ENCODE results near the gene ZBP1.

Gene ZBP1

GRCh38 chr20:57615445-57615811 is 4.8 kb downstream of the ZBP1 start:
- H3K9ac ChIP-seq (ENCODE audit: low read length), result no peak overlapping the region
- H3K9me3 ChIP-seq (ENCODE audit: control insufficient read depth, insufficient read depth, low read depth, low read length), result no peaks in the 10 kb centered on the region
- H3K4me1 ChIP-seq (ENCODE audit: control insufficient read depth, insufficient read depth, low read length), result no peaks in the 10 kb centered on the region
- H3K36me3 ChIP-seq (ENCODE audit: control insufficient read depth, insufficient read depth, low read length), result no peaks in the 10 kb centered on the region
- no peak overlapping the region for H3K27ac ChIP-seq (ENCODE audit: low read depth, low read length)
- H3K27me3 ChIP-seq (ENCODE audit: control insufficient read depth, insufficient read depth, low read length), result no peaks in the 10 kb centered on the region; the same call in 1 of the 2 replicates
- no peak overlapping the region for H3K4me3 ChIP-seq (ENCODE audit: low read depth, low read length)

- Histone ChIP-seq H3K27ac (ENCODE audit: low read depth, low read length) (no peak overlapping the region), H3K4me1 (ENCODE audit: control insufficient read depth, insufficient read depth, low read length) (no peaks in the 10 kb centered on the region), H3K27me3 (ENCODE audit: control insufficient read depth, insufficient read depth, low read length) (no peaks in the 10 kb centered on the region; the same call in 1 of the 2 replicates), H3K9me3 (ENCODE audit: control insufficient read depth, insufficient read depth, low read depth, low read length) (no peaks in the 10 kb centered on the region), H3K4me3 (ENCODE audit: low read depth, low read length) (no peak overlapping the region), H3K9ac (ENCODE audit: low read length) (no peak overlapping the region), H3K36me3 (ENCODE audit: control insufficient read depth, insufficient read depth, low read length) (no peaks in the 10 kb centered on the region)
Observed at GRCh38 chr20:57614490-57615444, 5.5 kb downstream of the ZBP1 start.

GRCh38 chr20:57613481-57613921 is 6.7 kb downstream of the ZBP1 start:
- Histone ChIP-seq H3K9me3 (ENCODE audit: control insufficient read depth, insufficient read depth, low read depth, low read length) (no peaks in the 10 kb centered on the region), H3K4me1 (ENCODE audit: control insufficient read depth, insufficient read depth, low read length) (no peaks in the 10 kb centered on the region), H3K36me3 (ENCODE audit: control insufficient read depth, insufficient read depth, low read length) (no peaks in the 10 kb centered on the region), H3K27ac (ENCODE audit: low read depth, low read length) (no peak overlapping the region), H3K27me3 (ENCODE audit: control insufficient read depth, insufficient read depth, low read length) (no peaks in the 10 kb centered on the region), H3K9ac (ENCODE audit: low read length) (no peak overlapping the region), H3K4me3 (ENCODE audit: low read depth, low read length) (no peak overlapping the region)

- Histone ChIP-seq H3K36me3 (ENCODE audit: control insufficient read depth, insufficient read depth, low read length) (no peaks in the 10 kb centered on the region), H3K27ac (ENCODE audit: low read depth, low read length) (no peak overlapping the region), H3K4me3 (ENCODE audit: low read depth, low read length) (no peak overlapping the region), H3K27me3 (ENCODE audit: control insufficient read depth, insufficient read depth, low read length) (no peaks in the 10 kb centered on the region), H3K4me1 (ENCODE audit: control insufficient read depth, insufficient read depth, low read length) (no peaks in the 10 kb centered on the region), H3K9ac (ENCODE audit: low read length) (no peak overlapping the region), H3K9me3 (ENCODE audit: control insufficient read depth, insufficient read depth, low read depth, low read length) (no peaks in the 10 kb centered on the region)
Observed at GRCh38 chr20:57612916-57613315, 7.3 kb downstream of the ZBP1 start.

GRCh38 chr20:57612436-57612835 is 7.8 kb downstream of the ZBP1 start:
- no peaks in the 10 kb centered on the region for H3K27me3 ChIP-seq (ENCODE audit: control insufficient read depth, insufficient read depth, low read length)

GRCh38 chr20:57611586-57612311 is 8.5 kb downstream of the ZBP1 start:
- Histone ChIP-seq H3K9ac (ENCODE audit: low read length) (no peak overlapping the region), H3K4me1 (ENCODE audit: control insufficient read depth, insufficient read depth, low read length) (no peaks in the 10 kb centered on the region), H3K27me3 (ENCODE audit: control insufficient read depth, insufficient read depth, low read length) (no peaks in the 10 kb centered on the region), H3K4me3 (ENCODE audit: low read depth, low read length) (no peak overlapping the region), H3K36me3 (ENCODE audit: control insufficient read depth, insufficient read depth, low read length) (no peaks in the 10 kb centered on the region), H3K9me3 (ENCODE audit: control insufficient read depth, insufficient read depth, low read depth, low read length) (no peaks in the 10 kb centered on the region), H3K27ac (ENCODE audit: low read depth, low read length) (no peak overlapping the region)

More at GRCh38 chr20:57612436-57612835, 7.8 kb downstream of the ZBP1 start:
- H3K27ac ChIP-seq (ENCODE audit: low read depth, low read length), result no peak overlapping the region
- H3K4me3 ChIP-seq (ENCODE audit: low read depth, low read length), result no peak overlapping the region
- no peaks in the 10 kb centered on the region for H3K9me3 ChIP-seq (ENCODE audit: control insufficient read depth, insufficient read depth, low read depth, low read length)
- no peaks in the 10 kb centered on the region for H3K4me1 ChIP-seq (ENCODE audit: control insufficient read depth, insufficient read depth, low read length)
- no peak overlapping the region for H3K9ac ChIP-seq (ENCODE audit: low read length)
- no peaks in the 10 kb centered on the region for H3K36me3 ChIP-seq (ENCODE audit: control insufficient read depth, insufficient read depth, low read length)

GRCh38 chr20:57610261-57610952 is 9.8 kb downstream of the ZBP1 start:
- Histone ChIP-seq H3K4me3 (ENCODE audit: low read depth, low read length) (no peak overlapping the region), H3K4me1 (ENCODE audit: control insufficient read depth, insufficient read depth, low read length) (no peaks in the 10 kb centered on the region), H3K27me3 (ENCODE audit: control insufficient read depth, insufficient read depth, low read length) (no peaks in the 10 kb centered on the region), H3K9me3 (ENCODE audit: control insufficient read depth, insufficient read depth, low read depth, low read length) (no peaks in the 10 kb centered on the region), H3K36me3 (ENCODE audit: control insufficient read depth, insufficient read depth, low read length) (no peaks in the 10 kb centered on the region), H3K9ac (ENCODE audit: low read length) (no peak overlapping the region), H3K27ac (ENCODE audit: low read depth, low read length) (no peak overlapping the region)

GRCh38 chr20:57609842-57610167 is 10.4 kb downstream of the ZBP1 start:
- H3K9me3 ChIP-seq (ENCODE audit: control insufficient read depth, insufficient read depth, low read depth, low read length), result no peaks in the 10 kb centered on the region
- no peak overlapping the region for H3K4me3 ChIP-seq (ENCODE audit: low read depth, low read length)
- H3K27me3 ChIP-seq (ENCODE audit: control insufficient read depth, insufficient read depth, low read length), result no peaks in the 10 kb centered on the region
- no peak overlapping the region for H3K9ac ChIP-seq (ENCODE audit: low read length)
- H3K36me3 ChIP-seq (ENCODE audit: control insufficient read depth, insufficient read depth, low read length), result no peaks in the 10 kb centered on the region
- H3K4me1 ChIP-seq (ENCODE audit: control insufficient read depth, insufficient read depth, low read length), result no peaks in the 10 kb centered on the region
- H3K27ac ChIP-seq (ENCODE audit: low read depth, low read length), result no peak overlapping the region

GRCh38 chr20:57609086-57609841 is 11.0 kb downstream of the ZBP1 start:
- Histone ChIP-seq H3K27me3 (ENCODE audit: control insufficient read depth, insufficient read depth, low read length) (no peaks in the 10 kb centered on the region), H3K9ac (ENCODE audit: low read length) (no peak overlapping the region), H3K9me3 (ENCODE audit: control insufficient read depth, insufficient read depth, low read depth, low read length) (no peaks in the 10 kb centered on the region), H3K36me3 (ENCODE audit: control insufficient read depth, insufficient read depth, low read length) (no peaks in the 10 kb centered on the region), H3K4me3 (ENCODE audit: low read depth, low read length) (no peak overlapping the region), H3K4me1 (ENCODE audit: control insufficient read depth, insufficient read depth, low read length) (no peaks in the 10 kb centered on the region), H3K27ac (ENCODE audit: low read depth, low read length) (no peak overlapping the region)

- H3K36me3 ChIP-seq (ENCODE audit: control insufficient read depth, insufficient read depth, low read length), result no peaks in the 10 kb centered on the region
Observed at GRCh38 chr20:57608516-57608915, 11.7 kb downstream of the ZBP1 start.

More at GRCh38 chr20:57608516-57608915, 11.7 kb downstream of the ZBP1 start:
- no peaks in the 10 kb centered on the region for H3K4me1 ChIP-seq (ENCODE audit: control insufficient read depth, insufficient read depth, low read length)
- H3K9me3 ChIP-seq (ENCODE audit: control insufficient read depth, insufficient read depth, low read depth, low read length), result no peaks in the 10 kb centered on the region
- H3K27ac ChIP-seq (ENCODE audit: low read depth, low read length), result no peak overlapping the region
- no peak overlapping the region for H3K9ac ChIP-seq (ENCODE audit: low read length)
- no peaks in the 10 kb centered on the region for H3K27me3 ChIP-seq (ENCODE audit: control insufficient read depth, insufficient read depth, low read length)
- no peak overlapping the region for H3K4me3 ChIP-seq (ENCODE audit: low read depth, low read length)

All from HUES6 (cell line).